ENCODE data around the gene PUS10.

DNA sequence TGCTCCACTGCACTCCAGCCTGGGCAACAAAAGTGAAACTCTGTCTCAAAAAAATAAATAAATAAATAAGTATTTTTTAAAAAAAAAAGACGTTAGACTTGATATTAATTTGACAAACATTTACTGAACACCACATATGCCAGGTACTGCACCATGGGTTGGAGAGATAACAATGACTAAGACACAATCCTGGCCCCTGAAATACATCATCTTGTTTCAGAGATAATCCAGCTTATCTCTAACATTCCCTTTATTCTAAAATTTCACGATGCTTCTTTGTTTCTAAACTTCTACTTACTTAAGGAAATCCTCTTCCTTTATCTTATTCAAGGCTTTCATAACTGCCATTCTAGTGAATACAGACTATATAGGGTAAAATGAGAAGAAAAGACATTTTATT lies 55.5 kb downstream of the PUS10 start:
- TF ChIP-seq POLR2A (IDR thresholded peaks at IDR 0.05): no peak
- TF ChIP-seq, protein P1, sequence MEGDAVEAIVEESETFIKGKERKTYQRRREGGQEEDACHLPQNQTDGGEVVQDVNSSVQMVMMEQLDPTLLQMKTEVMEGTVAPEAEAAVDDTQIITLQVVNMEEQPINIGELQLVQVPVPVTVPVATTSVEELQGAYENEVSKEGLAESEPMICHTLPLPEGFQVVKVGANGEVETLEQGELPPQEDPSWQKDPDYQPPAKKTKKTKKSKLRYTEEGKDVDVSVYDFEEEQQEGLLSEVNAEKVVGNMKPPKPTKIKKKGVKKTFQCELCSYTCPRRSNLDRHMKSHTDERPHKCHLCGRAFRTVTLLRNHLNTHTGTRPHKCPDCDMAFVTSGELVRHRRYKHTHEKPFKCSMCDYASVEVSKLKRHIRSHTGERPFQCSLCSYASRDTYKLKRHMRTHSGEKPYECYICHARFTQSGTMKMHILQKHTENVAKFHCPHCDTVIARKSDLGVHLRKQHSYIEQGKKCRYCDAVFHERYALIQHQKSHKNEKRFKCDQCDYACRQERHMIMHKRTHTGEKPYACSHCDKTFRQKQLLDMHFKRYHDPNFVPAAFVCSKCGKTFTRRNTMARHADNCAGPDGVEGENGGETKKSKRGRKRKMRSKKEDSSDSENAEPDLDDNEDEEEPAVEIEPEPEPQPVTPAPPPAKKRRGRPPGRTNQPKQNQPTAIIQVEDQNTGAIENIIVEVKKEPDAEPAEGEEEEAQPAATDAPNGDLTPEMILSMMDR (IDR thresholded peaks at IDR 0.05): no peak

All from body of pancreas (tissue), 4 donors.